GM21786 (cell line): Measurements from ENCODE around the gene FAU.

Source experiments
- ATAC-seq: cut with Tn5 transposase; IDR thresholded peaks from one replicate; pipeline ENCODE4 v1.9.1; 2021; ENCODE audit not compliant: unreplicated experiment

FAU gene

DNA sequence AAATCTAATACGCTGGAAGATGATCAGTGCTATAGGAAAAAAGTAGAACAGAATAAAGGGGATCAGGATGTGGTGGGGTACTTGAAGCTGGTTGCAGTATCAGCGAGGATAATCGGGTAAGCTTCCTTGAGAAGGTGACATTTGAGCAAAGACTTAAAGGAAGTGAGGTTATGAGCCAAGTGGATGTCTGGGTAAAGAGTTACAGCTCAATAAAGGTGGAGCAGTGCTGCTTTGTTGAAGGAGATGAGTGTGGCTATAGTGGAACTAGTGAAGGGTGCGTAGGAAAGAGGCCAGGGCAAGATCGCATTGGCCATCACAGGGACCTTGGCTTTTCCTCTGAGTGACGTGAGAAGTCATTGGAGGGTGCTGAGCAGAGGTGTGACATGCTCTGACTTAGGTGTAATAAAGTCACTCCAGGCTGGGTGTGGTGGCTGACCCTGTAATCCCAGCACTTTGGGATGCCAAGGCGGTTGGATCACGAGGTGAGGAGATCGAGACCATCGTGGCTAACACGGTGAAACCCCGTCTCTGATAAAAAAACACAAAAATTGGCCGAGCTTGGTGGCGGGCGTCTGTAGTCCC is 14.7 kb upstream of the FAU start:
- no peak for ATAC-seq

- no peak for ATAC-seq
These were observed 13.8 kb upstream of the FAU start for GRCh38 chr11:65135633-65136145.

GRCh38 chr11:65134952-65135632 is 13.2 kb upstream of the FAU start:
- ATAC-seq: peak; percentile 64

DNA sequence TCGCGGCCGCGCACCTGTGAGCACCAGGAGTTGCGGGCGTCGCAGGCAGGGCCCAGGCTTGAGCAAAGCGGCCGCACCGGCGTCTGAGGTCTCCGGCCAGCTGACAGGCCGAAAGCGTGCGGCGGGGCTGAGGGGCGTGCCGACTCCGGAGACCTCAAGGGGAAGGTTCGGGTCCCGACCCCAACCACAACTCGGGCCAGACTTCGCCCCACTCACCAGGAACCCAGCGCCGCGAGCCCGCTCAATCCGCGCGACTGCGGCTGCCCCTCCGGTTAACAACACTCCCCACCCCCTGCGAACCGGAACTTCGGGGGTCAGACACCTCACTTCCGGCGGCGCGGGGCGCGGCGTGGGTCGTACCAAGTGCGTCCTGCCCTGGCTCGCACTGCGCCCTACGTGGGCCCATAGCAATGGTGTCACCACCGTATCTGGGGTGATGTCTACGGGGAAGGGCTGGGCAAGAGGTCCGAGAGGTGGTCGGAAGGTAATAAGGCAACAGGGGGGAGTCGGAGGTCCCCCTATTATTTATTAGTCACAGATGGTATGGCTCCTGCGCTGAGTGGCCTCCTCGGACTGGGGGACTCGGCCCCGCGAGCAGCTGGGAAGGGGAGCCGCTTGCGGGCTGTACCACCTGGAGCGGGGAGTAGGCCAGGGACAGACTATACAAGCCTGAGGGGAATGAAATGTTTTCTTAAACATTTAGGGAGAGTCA is 12.5 kb upstream of the FAU start, which contains the start of gene SYVN1:
SYVN1 (minus strand) TSS at position 280 of the 712 bp plus-strand sequence. CDS start 918 bp downstream, outside the sequence.
- peak; percentile 44 for ATAC-seq

DNA sequence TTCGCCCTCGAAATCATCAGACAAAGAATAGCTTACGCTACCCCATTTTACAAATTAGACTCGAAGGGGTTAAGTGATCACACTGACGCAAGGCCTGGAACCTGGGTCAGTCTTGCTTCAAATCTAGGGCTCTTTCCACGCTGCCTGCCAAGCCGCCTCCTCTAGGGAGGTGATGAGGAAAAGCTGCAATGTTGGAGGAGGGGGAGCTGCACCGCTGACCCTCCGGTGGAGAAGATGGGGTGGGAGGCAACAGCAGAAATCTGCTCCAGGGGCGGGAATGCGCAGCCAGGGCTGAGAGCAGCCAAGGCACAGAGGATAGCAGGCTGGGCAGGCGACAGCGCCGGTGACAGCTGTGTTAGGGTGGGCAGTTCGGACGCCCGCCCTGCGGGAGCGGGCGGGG is 11.8 kb upstream of the FAU start:
- ATAC-seq: no peak

- no peak for ATAC-seq
These were observed 11.2 kb upstream of the FAU start for GRCh38 chr11:65132988-65133700.

DNA sequence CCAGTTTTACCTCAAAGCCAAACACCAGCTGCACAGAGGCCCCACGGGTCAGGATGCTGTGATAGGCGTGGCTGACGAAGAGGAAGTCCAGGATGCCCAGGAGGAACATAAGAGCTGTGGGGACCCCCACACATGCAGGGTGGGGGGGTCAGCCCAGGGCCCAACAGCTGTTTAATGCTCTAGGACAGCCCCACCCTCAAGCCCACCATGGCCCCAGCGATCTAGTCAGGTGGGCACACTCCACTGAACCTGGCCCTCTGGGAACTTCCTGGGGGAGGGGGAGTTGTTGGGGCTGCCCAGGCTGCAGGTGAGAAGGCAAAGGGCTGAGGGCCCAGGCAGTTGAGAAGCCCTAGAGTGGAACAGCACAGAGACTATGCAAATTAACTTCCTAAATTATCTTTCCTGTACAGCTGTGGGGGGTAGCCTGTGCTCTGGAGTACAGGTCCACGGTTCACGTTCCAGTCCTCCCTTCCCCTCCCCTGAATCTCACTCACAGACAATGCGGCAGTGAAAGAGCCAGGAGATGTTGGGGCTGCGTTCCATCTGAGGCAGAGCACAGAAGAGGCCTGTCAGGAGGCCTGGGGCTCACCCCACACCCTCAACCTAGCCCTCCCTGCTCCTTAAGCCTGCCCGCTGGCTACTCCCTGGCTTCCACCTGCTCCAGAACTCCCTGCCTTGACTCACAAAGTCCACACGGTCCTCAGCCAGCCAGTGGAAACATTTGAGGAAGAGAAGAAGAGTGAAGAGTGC is 10.5 kb upstream of the FAU start:
- peak; percentile 36 for ATAC-seq

DNA sequence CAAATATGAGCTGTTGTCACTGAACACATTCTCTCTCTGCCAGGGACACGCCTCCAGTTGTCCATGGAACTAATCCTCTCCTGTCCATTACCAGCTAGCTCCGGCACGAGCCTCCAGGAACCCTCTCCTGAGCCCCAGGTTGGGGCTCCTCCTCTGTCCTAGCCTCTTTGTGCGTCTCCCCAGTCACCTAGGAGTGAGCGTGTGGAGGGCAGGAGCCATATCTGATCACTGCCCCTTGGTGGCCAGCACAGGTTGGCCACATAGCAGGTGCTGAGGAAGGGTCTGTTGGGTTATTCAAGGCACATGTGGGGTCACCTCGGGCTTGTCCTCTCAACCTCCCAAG is 9.9 kb upstream of the FAU start:
- ATAC-seq: no peak

- ATAC-seq: no peak
These were observed 9.5 kb upstream of the FAU start for GRCh38 chr11:65131417-65131776.

- no peak for ATAC-seq
These were observed 8.9 kb upstream of the FAU start for GRCh38 chr11:65130631-65131416.

- no peak for ATAC-seq
These were observed 7.9 kb upstream of the FAU start for GRCh38 chr11:65129649-65130441.

- ATAC-seq: no peak
These were observed 6.5 kb upstream of the FAU start for GRCh38 chr11:65128182-65129145.

GRCh38 chr11:65127473-65128181 is 5.7 kb upstream of the FAU start:
- no peak for ATAC-seq

DNA sequence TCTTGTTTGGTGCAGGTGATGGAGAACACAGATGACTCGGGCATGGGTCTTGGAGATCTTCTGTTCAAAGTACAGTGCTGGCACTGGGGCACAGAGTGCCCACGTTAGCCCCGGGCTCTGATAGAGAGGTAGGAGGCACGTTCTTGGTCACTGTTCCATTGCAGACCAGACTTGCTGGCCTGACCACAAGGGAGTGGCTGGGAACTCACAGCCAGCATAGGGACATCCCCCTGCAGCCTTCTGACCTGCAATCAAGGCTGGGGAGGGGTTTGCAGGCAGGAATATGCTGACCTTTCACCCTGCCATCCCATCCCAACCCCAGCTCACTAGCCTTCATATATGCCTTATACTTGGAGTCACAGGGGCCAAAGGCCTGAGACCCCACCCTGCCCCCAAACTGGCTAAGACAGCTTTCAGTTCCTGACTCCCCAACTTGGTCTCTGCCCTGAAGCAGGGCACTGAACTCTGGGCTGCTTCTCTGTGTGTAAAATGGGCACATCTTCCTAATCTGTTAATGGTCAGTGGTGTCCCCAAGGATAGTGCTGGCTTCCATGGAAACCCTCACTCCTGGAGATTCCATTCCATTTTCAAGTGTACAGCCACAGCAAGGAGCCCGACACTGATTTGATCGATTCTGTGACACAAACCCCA is 4.8 kb upstream of the FAU start:
- no peak for ATAC-seq

- ATAC-seq: no peak
These were observed 3.5 kb upstream of the FAU start for GRCh38 chr11:65125197-65126056.
